ENCODE results near the gene TBC1D4.
"Not testable (repeated sequence)": the region's sequence is repeated elsewhere in the genome, so short reads cannot be mapped to it uniquely, and the experiment has no call there.

The TBC1D4 gene

DNA sequence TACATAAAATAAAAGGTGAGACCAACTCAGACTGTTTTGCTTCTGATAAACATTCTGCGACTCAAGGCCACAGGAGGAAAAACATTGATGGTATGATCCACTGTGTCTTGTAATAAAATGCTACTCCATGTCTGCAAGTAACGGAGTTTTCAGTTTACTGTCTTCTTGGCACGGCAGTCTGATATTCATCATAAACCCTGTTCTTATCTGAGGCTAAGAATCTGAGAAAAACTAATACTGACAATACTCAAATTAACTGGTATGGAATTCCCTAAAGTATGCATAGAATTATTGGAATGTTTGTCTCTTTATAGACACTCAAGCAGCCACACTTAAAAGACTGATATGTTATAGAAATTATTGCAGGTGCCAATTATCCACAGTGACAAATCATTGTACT is 125.5 kb downstream of the TBC1D4 start:
- peaks cover 10% of the 10 kb centered on the region for H3K36me3 ChIP-seq (ENCODE audit: control insufficient read depth, insufficient read depth, low read length)
- peaks cover 6% of the 10 kb centered on the region; the same call in 1 of the 2 replicates for H3K4me1 ChIP-seq (ENCODE audit: control insufficient read depth, insufficient read depth, low read length)
- no peak overlapping the region for H3K27ac ChIP-seq (ENCODE audit: low read depth, low read length)
- H3K4me3 ChIP-seq (ENCODE audit: low read depth, low read length) = no peak overlapping the region
- H3K9ac ChIP-seq (ENCODE audit: low read length) = no peak overlapping the region
- H3K9me3 ChIP-seq (ENCODE audit: control insufficient read depth, insufficient read depth, low read depth, low read length) = no peaks in the 10 kb centered on the region
- no peaks in the 10 kb centered on the region for H3K27me3 ChIP-seq (ENCODE audit: control insufficient read depth, insufficient read depth, low read length)

DNA sequence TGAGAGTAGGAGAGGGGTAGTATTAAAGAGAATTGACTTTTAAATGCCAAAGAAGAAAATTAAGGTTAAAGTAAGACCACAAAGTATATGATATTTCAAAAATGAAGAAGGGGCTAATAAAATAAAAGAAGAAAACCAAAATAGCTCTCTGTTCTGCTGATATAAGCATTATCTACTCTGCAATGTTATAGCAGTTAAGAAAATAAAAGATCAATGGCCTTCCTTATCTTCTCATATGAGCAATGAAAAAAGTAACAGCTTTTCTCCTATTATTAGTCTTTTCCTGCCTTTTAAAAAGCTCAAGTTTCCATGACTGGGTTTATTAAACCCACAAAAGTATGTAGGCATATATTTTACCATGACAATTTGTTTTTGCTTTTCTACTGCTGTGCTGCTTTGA is 126.4 kb downstream of the TBC1D4 start:
- Histone ChIP-seq H3K4me3 (ENCODE audit: low read depth, low read length) (no peak overlapping the region), H3K4me1 (ENCODE audit: control insufficient read depth, insufficient read depth, low read length) (peaks cover 6% of the 10 kb centered on the region; the same call in 1 of the 2 replicates), H3K36me3 (ENCODE audit: control insufficient read depth, insufficient read depth, low read length) (peaks cover 10% of the 10 kb centered on the region), H3K9ac (ENCODE audit: low read length) (no peak overlapping the region), H3K27me3 (ENCODE audit: control insufficient read depth, insufficient read depth, low read length) (no peaks in the 10 kb centered on the region), H3K9me3 (ENCODE audit: control insufficient read depth, insufficient read depth, low read depth, low read length) (no peaks in the 10 kb centered on the region), H3K27ac (ENCODE audit: low read depth, low read length) (no peak overlapping the region)

DNA sequence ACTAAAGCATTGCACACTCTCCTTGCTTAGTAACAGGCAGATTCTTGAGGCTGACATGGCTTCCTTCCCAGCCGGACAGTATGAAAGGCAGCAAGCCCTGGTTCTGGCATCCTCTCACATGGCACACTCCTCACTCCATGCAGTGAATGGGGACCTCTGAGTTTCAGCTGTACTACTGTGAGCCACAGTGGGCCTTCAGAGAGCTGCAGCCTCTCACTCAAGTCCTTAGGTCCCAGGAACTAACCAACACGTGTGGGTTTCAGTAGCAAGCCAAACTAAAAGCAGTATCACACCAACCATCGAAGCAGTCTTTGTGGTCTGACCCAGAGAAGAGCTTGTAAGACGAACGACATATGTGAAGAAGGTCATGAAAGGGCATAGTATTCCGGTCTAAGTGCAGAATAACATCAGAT is 128.2 kb downstream of the TBC1D4 start:
- Histone ChIP-seq H3K9ac (ENCODE audit: low read length) (no peak overlapping the region), H3K27me3 (ENCODE audit: control insufficient read depth, insufficient read depth, low read length) (no peaks in the 10 kb centered on the region), H3K4me3 (ENCODE audit: low read depth, low read length) (no peak overlapping the region), H3K36me3 (ENCODE audit: control insufficient read depth, insufficient read depth, low read length) (peaks cover 10% of the 10 kb centered on the region), H3K4me1 (ENCODE audit: control insufficient read depth, insufficient read depth, low read length) (0 out of 2 replicates have a peak, but pooled peaks cover under 1% of the 10 kb centered on the region), H3K9me3 (ENCODE audit: control insufficient read depth, insufficient read depth, low read depth, low read length) (no peaks in the 10 kb centered on the region), H3K27ac (ENCODE audit: low read depth, low read length) (no peak overlapping the region)

DNA sequence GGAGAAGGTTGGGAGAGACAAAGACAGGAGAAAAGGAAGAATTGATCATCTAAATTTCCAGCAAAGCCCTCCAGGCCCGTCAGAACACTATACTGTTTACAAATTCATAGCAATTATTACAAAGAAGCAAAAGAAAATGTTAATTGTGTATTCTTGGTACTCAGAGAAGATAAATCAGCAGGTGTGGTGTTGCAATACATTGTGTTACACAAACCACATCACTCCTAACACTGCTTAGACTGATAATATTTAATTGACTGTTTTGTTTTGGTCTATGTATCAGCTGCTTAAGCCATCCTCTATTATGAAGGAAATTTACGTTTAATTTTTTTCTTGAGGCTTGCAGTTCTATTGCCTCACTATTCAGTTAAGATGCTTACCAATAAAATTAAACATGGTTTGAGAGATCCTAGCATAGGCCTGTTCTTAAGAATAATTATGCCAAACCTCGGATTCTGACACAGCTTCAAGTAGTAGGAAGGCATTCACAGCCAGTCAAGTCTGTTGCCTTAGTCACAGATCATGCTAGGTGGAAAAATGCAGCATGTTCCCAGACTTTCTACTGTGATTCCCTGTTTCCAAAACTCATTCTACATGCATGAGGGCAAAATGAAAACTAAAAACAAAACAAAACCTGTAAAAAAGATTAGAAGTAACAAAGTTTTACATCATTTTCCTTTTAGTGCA is 129.2 kb downstream of the TBC1D4 start:
- Histone ChIP-seq H3K9ac (ENCODE audit: low read length) (no peak overlapping the region), H3K9me3 (ENCODE audit: control insufficient read depth, insufficient read depth, low read depth, low read length) (no peaks in the 10 kb centered on the region), H3K27me3 (ENCODE audit: control insufficient read depth, insufficient read depth, low read length) (no peaks in the 10 kb centered on the region), H3K27ac (ENCODE audit: low read depth, low read length) (no peak overlapping the region), H3K36me3 (ENCODE audit: control insufficient read depth, insufficient read depth, low read length) (peaks cover 18% of the 10 kb centered on the region), H3K4me1 (ENCODE audit: control insufficient read depth, insufficient read depth, low read length) (no peaks in the 10 kb centered on the region), H3K4me3 (ENCODE audit: low read depth, low read length) (no peak overlapping the region)

DNA sequence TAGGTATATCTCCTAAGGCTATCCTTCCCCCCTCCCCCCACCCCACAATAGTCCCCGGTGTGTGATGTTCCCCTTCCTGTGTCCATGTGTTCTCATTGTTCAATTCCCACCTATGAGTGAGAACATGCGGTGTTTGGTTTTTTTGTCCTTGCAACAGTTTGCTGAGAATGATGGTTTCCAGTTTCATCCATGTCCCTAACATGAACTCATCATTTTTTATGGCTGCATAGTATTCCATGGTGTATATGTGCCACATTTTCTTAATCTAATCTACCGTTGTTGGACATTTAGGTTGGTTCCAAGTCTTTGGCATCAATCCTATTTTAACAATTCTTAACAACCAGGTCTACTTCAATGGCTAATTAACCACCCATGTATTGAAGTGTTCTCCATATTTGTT is 130.4 kb downstream of the TBC1D4 start:
- H3K4me1 ChIP-seq (ENCODE audit: control insufficient read depth, insufficient read depth, low read length); H3K9me3 ChIP-seq (ENCODE audit: control insufficient read depth, insufficient read depth, low read depth, low read length); H3K9ac ChIP-seq (ENCODE audit: low read length); H3K4me3 ChIP-seq (ENCODE audit: low read depth, low read length); H3K27ac ChIP-seq (ENCODE audit: low read depth, low read length); H3K27me3 ChIP-seq (ENCODE audit: control insufficient read depth, insufficient read depth, low read length): not testable (repeated sequence)
- H3K36me3 ChIP-seq (ENCODE audit: control insufficient read depth, insufficient read depth, low read length) = peaks cover 18% of the 10 kb centered on the region

GRCh38 chr13:75347925-75348324 is 134.0 kb downstream of the TBC1D4 start:
- H3K9ac ChIP-seq (ENCODE audit: low read length) = no peak overlapping the region

DNA sequence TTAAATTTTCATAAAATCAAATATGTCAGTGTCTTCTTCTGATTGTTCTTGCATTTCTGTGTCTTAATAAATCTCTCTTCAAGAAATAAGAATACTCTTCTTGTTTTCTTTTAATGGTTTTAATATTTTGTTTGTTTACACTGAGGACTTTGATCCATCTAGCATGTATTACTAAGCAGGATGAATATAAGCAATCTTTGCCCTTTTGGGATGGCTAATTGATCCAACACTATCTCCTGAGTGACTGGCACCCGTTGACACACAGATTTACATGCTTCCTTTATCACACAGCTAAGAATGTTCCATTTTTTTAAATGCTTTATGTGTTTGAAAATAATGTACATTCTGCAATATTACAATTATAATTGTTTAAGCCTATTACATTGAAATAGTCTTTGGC is 134.5 kb downstream of the TBC1D4 start:
- peaks cover 8% of the 10 kb centered on the region; the same call in 1 of the 2 replicates for H3K36me3 ChIP-seq (ENCODE audit: control insufficient read depth, insufficient read depth, low read length)
- no peaks in the 10 kb centered on the region for H3K9me3 ChIP-seq (ENCODE audit: control insufficient read depth, insufficient read depth, low read depth, low read length)
- no peaks in the 10 kb centered on the region for H3K27me3 ChIP-seq (ENCODE audit: control insufficient read depth, insufficient read depth, low read length)
- H3K4me1 ChIP-seq (ENCODE audit: control insufficient read depth, insufficient read depth, low read length) = no peaks in the 10 kb centered on the region
- H3K27ac ChIP-seq (ENCODE audit: low read depth, low read length) = no peak overlapping the region
- no peak overlapping the region for H3K4me3 ChIP-seq (ENCODE audit: low read depth, low read length)
- H3K9ac ChIP-seq (ENCODE audit: low read length) = no peak overlapping the region

More at GRCh38 chr13:75347925-75348324, 134.0 kb downstream of the TBC1D4 start:
- Histone ChIP-seq H3K4me3 (ENCODE audit: low read depth, low read length) (no peak overlapping the region), H3K4me1 (ENCODE audit: control insufficient read depth, insufficient read depth, low read length) (no peaks in the 10 kb centered on the region), H3K27me3 (ENCODE audit: control insufficient read depth, insufficient read depth, low read length) (no peaks in the 10 kb centered on the region), H3K36me3 (ENCODE audit: control insufficient read depth, insufficient read depth, low read length) (peaks cover 8% of the 10 kb centered on the region; the same call in 1 of the 2 replicates), H3K9me3 (ENCODE audit: control insufficient read depth, insufficient read depth, low read depth, low read length) (no peaks in the 10 kb centered on the region), H3K27ac (ENCODE audit: low read depth, low read length) (no peak overlapping the region)

DNA sequence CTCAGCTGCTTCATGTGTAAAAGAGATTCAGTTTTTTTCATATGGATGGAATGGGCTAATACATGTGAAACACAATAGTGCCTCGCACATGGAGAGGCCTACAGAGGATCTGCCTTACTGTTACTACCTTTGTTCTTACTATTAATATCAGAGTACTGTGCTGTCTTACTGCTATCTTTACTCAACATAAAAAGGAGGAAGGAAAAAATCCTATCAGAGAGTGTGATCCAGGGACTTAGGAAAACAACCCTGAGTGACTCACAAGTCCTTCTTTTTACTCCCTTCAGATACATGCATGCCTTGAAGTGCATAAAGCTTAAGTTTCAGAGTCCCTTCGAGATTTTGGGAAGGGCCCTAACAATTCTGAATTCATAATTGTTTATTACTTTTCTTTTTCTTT is 136.8 kb downstream of the TBC1D4 start:
- Histone ChIP-seq H3K36me3 (ENCODE audit: control insufficient read depth, insufficient read depth, low read length) (peaks cover 11% of the 10 kb centered on the region), H3K9ac (ENCODE audit: low read length) (no peak overlapping the region), H3K4me1 (ENCODE audit: control insufficient read depth, insufficient read depth, low read length) (no peaks in the 10 kb centered on the region), H3K4me3 (ENCODE audit: low read depth, low read length) (no peak overlapping the region), H3K27ac (ENCODE audit: low read depth, low read length) (no peak overlapping the region), H3K9me3 (ENCODE audit: control insufficient read depth, insufficient read depth, low read depth, low read length) (no peaks in the 10 kb centered on the region), H3K27me3 (ENCODE audit: control insufficient read depth, insufficient read depth, low read length) (no peaks in the 10 kb centered on the region)

DNA sequence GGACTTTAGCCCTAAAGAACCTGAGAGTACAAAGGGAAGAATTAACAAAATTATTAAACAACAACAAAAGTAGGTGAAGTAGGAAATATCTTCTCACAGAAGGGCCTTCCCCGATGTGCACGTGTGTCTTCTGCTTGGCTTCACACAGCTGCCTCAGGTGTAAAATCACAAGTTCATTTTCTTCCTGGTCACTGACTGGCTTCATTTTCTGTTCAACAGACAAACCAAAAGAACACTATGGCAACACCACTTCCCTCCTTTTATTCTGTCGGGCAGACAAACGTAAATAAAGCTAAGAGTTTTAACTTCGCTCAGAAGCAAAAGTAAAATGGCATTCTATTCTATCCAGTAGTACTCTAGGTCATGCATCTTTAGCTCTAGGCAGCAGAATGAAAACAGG is 140.9 kb downstream of the TBC1D4 start:
- Histone ChIP-seq H3K36me3 (ENCODE audit: control insufficient read depth, insufficient read depth, low read length) (peaks cover 14% of the 10 kb centered on the region), H3K4me3 (ENCODE audit: low read depth, low read length) (no peak overlapping the region), H3K4me1 (ENCODE audit: control insufficient read depth, insufficient read depth, low read length) (0 out of 2 replicates have a peak, but pooled peaks cover 4% of the 10 kb centered on the region), H3K27ac (ENCODE audit: low read depth, low read length) (no peak overlapping the region), H3K27me3 (ENCODE audit: control insufficient read depth, insufficient read depth, low read length) (no peaks in the 10 kb centered on the region), H3K9me3 (ENCODE audit: control insufficient read depth, insufficient read depth, low read depth, low read length) (no peaks in the 10 kb centered on the region), H3K9ac (ENCODE audit: low read length) (no peak overlapping the region)

DNA sequence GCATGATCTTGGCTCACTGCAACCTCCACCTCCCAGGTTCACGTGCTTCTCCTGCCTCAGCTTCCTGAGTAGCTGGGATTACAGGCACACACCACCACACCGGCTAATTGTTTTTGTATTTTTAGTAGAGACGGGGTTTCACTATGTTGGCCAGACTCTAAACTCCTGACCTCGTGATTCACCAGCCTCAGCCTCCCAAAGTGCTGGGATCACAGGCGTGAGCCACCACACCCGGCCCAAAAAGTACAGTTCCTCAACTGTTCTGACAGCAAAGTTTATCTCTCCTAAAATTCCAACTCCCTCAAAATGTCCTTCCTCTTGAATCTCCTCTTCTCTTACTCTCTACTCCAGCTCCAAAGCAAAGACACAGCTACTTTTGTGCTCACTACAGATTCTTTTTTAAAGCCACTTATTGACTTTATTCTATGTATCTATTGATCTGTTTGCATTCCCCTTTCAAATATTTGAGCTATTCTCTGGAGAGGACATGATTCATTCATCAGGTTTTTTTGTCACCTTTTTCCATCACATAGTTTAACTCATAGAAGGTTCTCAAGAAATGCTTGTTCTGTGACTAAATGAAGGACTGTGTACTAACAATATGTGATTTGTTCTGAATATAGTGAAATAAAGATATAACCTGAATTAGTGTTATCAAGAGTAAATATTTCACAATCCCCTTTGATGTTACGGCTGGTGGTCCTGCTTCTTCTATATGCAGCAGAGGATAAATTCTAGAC is 142.2 kb downstream of the TBC1D4 start:
- H3K36me3 ChIP-seq (ENCODE audit: control insufficient read depth, insufficient read depth, low read length) = peaks cover 22% of the 10 kb centered on the region
- no peaks in the 10 kb centered on the region for H3K27me3 ChIP-seq (ENCODE audit: control insufficient read depth, insufficient read depth, low read length)

More for the DNA sequence above, 142.2 kb downstream of the TBC1D4 start:
- H3K9me3 ChIP-seq (ENCODE audit: control insufficient read depth, insufficient read depth, low read depth, low read length) = no peaks in the 10 kb centered on the region
- H3K27ac ChIP-seq (ENCODE audit: low read depth, low read length) = no peak overlapping the region
- no peak overlapping the region for H3K9ac ChIP-seq (ENCODE audit: low read length)
- H3K4me1 ChIP-seq (ENCODE audit: control insufficient read depth, insufficient read depth, low read length) = 0 out of 2 replicates have a peak, but pooled peaks cover 4% of the 10 kb centered on the region
- no peak overlapping the region for H3K4me3 ChIP-seq (ENCODE audit: low read depth, low read length)
